ENCODE results near the gene GPC4.

GPC4 gene

GRCh38 chrX:133250184-133251100, 164.8 kb downstream of the GPC4 start:
- H3K4me2 ChIP-seq (ENCODE audit: low read length), result no peak overlapping the region
- H3K9ac ChIP-seq, result no peak overlapping the region
- H3K9me3 ChIP-seq (ENCODE audit: control insufficient read depth, low read length), result no peaks in the 10 kb centered on the region
- no peak overlapping the region for H2AFZ ChIP-seq
- no peaks in the 10 kb centered on the region for H3K79me2 ChIP-seq
- H3K4me3 ChIP-seq (ENCODE audit: low read depth, low read length), result no peak overlapping the region
- H3K27me3 ChIP-seq (ENCODE audit: control insufficient read depth, insufficient read depth, low read length), result no peaks in the 10 kb centered on the region
- no peak overlapping the region for H3K27ac ChIP-seq
- TF ChIP-seq CTCF (IDR thresholded peaks at IDR 0.05), result no peak
- H3K4me1 ChIP-seq, result no peaks in the 10 kb centered on the region
- no peaks in the 10 kb centered on the region for H3K36me3 ChIP-seq (ENCODE audit: control insufficient read depth, insufficient read depth, low read length)

Data from parathyroid adenoma (tissue), 2 donors.